GM19239 (cell line): ENCODE results near the gene ELMO1.
A peak's percentile ranks its signal among the peaks of the same experiment; 100 is the strongest.

Source experiments
- DNase-seq: peaks from one replicate; pipeline ENCODE4 v3.0.0; 2011; ENCODE audit warnings: low spot score; ENCODE audit not compliant: insufficient read length
- FAIRE-seq: peaks from 2 replicates; lab custom pipeline; 2011; peaks lifted over from hg19 to GRCh38; lab: Jason Lieb, UNC

Gene ELMO1

GRCh38 chr7:37285706-37286453, 162.8 kb downstream of the ELMO1 start:
- DNase-seq (no peak), FAIRE-seq (peak; percentile 81)

DNA sequence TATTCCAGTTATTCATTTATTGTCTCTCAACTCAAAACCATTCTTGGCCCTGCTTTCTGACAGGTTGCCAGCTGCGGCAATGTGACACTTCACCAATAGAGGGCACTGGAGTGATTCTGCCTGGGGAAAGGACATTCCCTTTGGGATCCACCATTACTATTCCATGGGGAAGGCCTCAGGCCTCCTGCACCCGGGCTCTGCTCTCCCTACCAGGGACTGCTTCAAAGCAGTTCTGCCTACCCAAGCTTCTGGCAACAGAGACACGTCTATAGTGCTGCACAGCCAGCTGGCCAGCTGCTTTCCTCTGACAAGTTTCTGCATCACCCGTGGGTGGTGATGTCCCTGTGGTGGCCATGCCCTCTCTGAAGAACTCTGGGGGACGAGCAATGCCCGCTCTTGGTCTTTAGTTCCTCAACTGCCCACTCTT, 163.8 kb downstream of the ELMO1 start:
- FAIRE-seq: peak; percentile 94

GRCh38 chr7:37284285-37284684, 164.4 kb downstream of the ELMO1 start:
- FAIRE-seq: no peak
- no peak for DNase-seq

More for the DNA sequence above, 163.8 kb downstream of the ELMO1 start:
- DNase-seq: peak; percentile 23

DNA sequence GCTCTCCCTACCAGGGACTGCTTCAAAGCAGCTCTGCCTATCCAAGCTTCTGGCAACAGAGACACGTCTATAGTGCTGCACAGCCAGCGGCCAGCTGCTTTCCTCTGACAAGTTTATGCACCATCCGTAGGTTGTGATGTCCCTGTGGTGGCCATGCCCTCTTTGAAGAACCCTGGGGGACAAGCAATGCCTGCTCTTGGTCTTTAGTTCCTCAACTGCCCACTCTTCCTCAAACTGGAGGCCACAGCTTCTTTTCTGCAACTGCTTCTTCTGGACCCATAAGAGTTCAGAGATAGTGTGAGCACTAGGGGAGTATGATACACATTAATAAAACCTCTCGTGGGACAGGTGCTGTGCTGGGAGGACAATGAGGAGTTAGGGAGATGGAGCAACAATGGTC, 164.9 kb downstream of the ELMO1 start:
- DNase-seq: no peak
- no peak for FAIRE-seq

DNA sequence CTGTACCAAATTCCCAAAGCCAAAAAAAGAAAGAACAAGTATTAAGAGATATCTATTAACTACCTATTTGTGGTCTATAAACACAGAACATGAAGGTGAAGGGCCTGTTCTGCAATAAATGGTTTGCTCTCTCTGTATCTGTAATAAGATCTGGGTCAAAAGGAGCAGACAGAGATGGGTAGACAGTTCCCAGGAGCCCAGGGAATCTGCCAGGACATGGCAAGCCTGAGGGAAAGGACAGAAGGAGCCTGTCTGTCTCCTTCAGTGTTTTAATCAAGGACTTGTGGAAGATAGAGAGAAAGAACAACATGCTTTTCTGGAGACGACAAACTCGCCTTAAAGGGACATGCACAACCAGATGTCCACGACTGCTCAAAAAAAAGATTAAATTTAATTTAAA, 165.7 kb downstream of the ELMO1 start:
- FAIRE-seq: no peak
- DNase-seq: no peak

DNA sequence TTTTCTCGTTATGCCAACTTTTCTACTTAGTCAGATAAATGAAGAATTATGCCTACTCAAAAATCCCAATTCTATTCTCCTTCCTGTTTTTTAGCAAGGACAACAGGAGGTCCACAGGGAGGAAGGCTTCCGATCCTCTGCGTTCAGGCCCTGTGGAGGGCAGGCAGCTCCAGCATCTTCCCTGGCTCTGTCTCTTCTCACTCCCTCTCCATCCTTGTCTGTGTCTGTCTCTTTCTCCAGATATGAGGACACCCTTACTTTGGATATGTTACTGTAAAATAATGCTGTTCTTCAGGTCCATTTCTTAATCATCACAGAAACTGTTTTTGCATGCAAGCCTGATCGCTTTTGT, 166.6 kb downstream of the ELMO1 start:
- no peak for FAIRE-seq

GRCh38 chr7:37281368-37282092, 167.1 kb downstream of the ELMO1 start:
- DNase-seq (no peak), FAIRE-seq (no peak)

More for the DNA sequence above, 166.6 kb downstream of the ELMO1 start:
- DNase-seq: no peak

DNA sequence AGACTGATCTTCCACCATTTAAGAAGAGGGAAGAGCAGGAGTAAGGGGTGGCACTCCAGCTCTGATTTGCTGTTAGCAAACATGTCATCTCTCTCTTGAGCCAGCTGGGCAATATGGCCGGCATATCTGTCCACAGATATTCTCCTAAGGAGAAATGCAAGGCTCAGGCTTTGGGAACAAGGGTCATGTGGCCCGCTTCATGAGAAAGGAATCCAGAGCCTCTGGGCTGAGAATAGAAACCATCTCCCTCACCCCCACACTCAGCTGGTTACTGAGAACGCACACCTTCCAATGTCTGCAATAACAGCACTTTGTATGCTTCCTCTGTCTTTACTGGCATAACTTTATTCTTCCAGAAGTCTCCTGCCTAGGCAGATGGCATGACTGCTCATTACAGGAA, 171.2 kb downstream of the ELMO1 start:
- DNase-seq (no peak), FAIRE-seq (no peak)

DNA sequence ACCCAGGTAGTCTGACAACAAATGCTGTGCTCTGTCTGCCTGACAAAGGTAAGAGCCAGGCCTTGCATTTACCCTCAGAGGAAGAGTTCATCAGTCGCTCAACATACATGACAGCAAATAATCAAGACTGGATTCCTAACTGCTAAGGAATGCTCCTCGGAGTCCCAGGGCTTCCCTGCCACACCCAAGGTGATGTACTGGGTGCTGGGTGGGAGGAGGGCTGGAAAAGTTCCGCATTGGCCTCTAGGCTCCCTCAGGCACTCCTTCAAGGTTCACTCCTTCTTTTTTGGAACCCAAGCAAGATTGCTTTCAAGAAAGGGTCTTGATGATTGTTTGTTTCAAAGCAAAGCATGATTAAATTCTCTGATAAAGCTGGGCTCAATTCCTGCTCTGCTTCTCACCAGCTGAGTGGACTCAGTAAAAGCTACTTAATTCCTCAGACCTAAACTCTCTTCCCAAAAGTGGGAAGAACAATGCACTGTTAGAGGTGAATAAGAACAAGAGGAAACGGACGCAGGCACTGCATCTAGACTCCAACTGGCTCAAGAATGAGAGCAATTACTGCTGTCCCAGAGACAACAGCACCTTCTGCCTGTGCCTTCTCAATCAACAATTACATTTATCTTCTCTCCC, 173.5 kb downstream of the ELMO1 start:
- DNase-seq: no peak
- FAIRE-seq: no peak

DNA sequence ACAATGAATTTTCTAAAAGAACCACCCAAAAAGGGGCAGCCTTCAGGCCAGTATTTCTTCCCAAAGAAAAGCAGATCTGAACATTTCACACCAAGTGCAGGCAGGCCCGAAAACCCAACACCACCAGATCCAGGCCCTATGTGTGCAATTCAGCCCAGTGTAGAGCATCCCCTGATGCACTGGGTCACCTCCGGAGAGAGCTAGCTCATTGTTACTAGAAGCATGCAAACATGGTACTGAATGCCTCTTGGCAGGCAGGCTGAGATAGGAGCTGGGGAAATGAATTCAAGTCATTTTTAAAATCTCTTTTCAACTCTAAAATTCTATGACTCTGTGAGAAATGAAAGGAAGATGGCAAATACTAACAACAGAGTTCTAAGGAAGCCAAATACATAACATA, 174.8 kb downstream of the ELMO1 start:
- FAIRE-seq: no peak
- no peak for DNase-seq

GRCh38 chr7:37269711-37270508, 178.8 kb downstream of the ELMO1 start:
- DNase-seq (no peak), FAIRE-seq (no peak)

GRCh38 chr7:37267251-37267650, 181.4 kb downstream of the ELMO1 start:
- no peak for FAIRE-seq

DNA sequence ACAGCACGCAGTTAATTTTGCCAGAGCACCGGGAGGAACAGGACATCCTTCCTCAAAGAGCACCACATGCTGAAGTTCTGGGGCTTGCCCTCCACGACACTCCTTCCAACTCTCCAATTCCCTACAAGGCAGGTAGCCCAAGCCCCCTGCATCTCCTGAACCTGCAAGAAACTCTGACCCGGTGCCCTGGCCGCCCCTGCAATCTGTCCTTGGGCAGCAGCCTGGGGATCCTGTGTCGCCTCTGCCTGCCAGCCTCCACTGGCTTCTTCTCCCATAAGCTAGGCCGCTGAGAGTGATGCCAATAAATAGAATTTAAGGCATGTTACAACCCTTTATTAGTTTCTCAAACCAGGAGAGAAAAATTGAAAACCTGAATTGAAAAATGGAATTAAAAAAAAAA, 182.8 kb downstream of the ELMO1 start:
- FAIRE-seq: no peak
- DNase-seq: no peak

More at GRCh38 chr7:37267251-37267650, 181.4 kb downstream of the ELMO1 start:
- DNase-seq: no peak

DNA sequence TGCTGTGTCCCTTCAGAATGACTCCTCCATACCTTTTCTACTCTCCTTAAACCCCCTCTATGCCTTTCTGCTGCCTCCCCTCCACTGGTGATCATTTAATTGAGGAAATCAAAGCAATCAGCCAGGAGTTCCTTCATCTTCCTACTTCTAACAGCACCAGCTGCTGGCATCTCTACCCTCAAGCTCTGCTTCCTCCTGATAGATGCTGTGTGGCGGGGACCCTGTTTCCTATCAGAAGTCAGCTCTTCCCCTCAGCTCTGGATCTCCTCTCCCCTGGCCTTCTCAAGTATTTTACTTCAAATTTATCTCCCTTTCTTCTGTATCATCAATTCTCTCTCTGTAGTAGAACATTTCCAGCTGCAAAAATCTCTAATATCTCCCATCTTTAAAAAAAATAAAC, 183.7 kb downstream of the ELMO1 start:
- FAIRE-seq: no peak

GRCh38 chr7:37262181-37262580, 186.5 kb downstream of the ELMO1 start:
- no peak for FAIRE-seq

More for the DNA sequence above, 183.7 kb downstream of the ELMO1 start:
- no peak for DNase-seq

DNA sequence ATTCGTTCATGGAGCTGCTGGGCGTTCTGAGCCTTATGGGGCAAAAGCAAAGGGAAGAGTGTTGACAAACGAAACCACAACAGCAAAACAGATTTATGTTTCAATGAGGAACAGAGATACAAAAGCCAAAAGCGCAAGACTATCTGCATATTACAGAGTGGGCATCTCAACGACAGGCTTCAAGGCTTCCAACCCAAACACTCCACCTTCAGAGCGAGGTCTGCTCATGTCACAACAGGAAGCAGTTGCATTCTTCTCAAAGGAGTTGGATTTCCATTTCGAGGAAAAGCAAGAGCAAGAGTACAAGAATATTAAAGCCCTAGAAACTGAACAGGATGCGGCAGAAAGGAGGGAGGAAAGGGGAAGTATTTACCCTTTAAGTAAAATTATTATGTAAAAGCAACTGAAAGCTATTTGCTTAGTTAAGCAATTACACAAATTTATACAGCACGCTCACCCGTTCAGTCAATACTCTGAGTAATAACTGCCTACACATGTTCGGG, 189.3 kb downstream of the ELMO1 start:
- FAIRE-seq: peak; percentile 82
- DNase-seq: no peak

More at GRCh38 chr7:37262181-37262580, 186.5 kb downstream of the ELMO1 start:
- no peak for DNase-seq

DNA sequence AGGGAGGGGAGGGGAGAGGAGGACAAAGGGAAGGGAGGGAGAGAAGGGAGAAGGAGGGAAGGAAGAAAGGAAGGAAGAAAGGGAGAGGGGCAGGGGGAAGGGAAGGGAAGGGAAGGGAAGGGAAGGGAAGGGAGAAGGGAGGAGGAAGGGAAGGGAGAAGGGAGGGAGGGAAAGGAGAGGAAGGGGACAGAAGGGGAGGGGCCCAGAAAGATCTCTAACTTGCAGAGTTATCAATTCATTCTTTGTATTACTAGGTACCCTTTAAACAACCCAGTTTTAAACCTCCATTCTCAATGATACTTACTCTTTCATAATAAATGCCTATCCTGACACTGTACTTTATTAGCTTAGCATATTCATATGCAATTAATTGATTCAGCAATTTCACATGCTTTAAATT, 192.0 kb downstream of the ELMO1 start:
- no peak for FAIRE-seq
- DNase-seq: no peak

DNA sequence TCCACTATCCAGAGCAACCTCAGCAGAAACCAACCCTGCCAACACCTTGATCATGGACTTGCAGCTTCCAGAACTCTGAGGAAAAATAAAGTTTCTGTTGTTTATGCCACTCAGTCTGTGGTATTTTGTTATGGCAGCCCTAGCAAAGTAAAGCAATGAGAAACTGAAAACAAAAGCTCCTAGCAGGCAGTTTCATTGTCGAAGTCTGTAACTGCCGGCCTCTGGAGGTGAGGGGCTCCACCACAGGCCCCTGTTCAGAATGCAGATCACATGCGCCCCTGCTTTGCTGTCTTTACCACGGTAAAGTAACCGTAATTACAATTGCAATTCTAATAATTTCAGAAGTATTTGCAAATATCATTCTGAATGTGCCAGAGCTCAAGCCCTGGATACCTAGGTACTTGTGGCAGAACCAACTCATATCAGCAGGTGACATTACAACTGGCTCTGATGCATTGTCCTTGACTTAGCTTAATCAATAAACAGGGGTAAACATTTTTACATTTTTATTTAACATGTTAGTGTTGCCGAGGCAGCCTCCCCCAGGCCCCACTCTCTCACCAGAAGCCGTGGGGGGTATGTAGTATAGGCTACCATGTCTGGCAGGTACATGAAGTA, 193.2 kb downstream of the ELMO1 start:
- no peak for DNase-seq
- no peak for FAIRE-seq

DNA sequence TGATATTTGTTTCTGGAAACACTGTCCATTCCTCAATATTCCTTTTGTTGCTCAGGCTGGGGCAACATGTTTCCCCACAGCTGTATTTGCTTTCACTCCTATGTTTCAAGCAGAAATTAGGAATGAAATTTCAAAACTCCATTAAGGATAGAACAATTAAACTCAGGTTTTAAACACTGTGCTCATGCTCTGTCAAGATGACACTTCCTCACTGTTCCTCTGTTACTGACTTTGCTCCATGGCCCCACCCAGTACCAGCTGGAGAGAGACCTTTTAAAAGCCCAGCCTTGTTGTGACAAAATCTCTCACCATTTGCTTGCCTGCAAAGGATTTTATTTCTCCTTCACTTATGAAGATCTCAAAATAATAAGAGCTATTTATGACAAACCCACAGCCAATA, 197.4 kb downstream of the ELMO1 start:
- DNase-seq (no peak), FAIRE-seq (no peak)

GRCh38 chr7:37249240-37249639, 199.4 kb downstream of the ELMO1 start:
- no peak for DNase-seq
- no peak for FAIRE-seq
